ENCODE measurements around the gene ADAMTS6.
"Not testable (repeated sequence)": the region's sequence is repeated elsewhere in the genome, so short reads cannot be mapped to it uniquely, and the experiment has no call there.

The ADAMTS6 gene

DNA sequence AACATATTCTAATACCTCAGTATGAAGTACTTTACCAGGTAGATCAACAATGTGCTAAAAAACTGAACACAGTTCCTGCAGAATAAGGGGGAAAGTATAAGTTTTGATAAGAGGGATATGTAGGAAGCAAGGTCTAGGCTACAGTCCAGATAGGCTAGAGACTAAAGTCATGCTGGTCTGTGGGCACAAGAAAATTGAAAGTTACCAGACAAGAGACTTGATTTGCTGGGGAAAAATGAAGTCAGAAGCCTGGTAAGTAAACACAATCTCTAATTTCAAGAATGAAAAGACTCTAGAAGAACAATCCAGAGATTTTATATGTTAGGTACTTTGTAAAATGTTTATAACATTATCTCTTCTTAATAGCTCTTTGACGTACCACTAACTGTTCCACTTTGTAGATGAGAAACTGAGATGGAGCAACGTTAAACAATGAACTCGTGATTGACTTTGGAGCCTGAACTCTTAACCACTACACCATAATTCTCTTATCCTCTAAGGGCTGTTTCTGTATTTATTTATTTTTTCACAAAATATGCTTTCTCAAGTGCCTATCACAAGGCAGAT, 19.5 kb downstream of the ADAMTS6 start:
- no peak for FAIRE-seq

DNA sequence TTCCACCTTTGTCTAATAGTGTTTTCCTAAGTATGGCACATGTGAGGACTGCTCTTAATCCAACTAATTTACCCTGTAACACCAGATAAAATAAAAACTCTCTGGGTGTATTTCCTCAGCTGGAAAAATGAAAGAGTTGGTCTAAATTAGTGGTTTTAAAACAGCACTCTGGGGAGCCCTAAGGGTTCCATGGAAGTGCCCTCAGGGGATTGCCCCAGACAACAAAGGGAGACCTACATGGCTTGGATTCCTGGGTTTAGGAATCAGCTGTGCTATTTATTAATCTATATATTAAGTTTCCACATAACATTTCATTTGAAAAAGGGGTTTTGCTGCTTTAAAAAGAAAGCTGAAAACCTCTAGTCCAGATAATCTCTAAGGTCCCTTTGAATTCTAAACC, 20.2 kb downstream of the ADAMTS6 start:
- no peak for FAIRE-seq

DNA sequence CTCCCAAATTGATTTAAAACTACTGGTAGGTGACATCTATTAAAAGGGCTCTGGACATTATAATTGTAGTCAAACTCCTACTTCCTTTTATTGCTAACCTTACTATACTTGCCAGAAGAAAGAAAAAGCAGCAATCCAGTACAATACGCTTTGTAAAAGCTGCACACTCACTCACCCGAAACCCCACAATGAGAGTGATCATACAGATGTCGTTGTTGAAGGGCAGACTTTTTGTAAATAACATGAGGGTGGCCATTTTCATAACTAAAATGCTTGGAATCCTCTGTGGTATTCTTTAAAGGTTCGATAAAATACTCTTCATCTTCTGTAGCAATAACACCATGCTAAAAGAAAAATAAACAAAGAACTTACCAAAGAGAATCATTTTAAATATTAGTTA, 21.7 kb downstream of the ADAMTS6 start:
- no peak for FAIRE-seq

GRCh38 chr5:65455064-65455463, 26.7 kb downstream of the ADAMTS6 start:
- FAIRE-seq = no peak

- no peak for FAIRE-seq
Measured at GRCh38 chr5:65451436-65451835, 30.3 kb downstream of the ADAMTS6 start.

DNA sequence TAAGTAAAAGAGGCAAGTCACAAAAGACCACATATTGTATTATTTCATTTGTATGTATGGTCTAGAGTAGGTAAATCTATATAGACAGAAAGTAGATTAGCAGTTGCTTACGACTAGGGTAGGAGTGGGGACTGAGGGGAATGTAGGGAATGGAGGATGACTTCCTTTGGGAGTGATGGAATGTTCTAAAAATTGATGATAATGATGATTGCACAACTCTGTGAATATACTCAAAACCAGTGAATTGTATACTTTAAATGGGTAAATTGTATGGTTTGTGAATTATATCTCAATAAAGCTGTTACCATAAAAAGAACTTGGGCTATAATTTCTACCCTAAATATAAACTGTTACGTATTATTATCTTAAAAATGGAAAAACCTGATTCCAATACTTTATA, 35.0 kb downstream of the ADAMTS6 start:
- FAIRE-seq = no peak

DNA sequence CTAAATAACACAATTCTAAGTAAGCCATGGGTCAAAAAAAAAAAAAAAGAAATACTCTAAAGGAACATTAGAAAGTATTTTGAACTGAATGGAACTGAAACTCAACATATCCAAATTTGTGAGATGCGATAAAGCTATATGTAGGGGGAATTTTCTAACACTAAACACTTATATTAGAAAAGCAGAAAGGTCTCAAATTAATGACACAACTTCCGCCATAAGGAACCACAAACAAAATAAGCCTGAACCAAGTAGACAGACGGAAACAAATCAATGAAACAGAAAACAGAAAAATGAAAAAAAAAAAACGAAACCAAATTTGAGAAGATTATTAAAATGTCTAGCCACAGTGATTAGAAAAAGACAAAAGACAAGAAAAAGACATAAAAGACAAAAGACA, 39.9 kb downstream of the ADAMTS6 start:
- FAIRE-seq = no peak

GRCh38 chr5:65440456-65440855, 41.3 kb downstream of the ADAMTS6 start:
- no peak for FAIRE-seq

GRCh38 chr5:65434122-65434521, 47.6 kb downstream of the ADAMTS6 start:
- no peak for FAIRE-seq

DNA sequence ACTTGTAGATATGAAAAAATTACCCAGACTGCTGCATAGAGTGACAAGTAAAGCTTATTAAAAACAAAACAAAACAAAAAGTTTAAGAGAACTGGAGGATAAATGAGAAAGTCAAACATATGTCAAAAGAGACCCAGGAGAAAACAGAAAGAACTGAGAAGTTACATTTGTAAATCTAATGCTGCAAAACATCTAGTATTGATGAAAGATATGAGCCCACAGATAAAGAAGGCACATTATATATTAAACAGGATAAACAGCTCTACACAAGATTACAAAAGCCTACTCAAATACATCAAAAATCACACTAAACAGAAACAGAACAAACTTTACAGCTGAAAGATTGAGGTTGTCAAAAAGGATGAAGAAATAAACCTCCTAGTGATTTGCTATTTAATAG, 55.1 kb downstream of the ADAMTS6 start:
- FAIRE-seq = no peak

GRCh38 chr5:65423623-65424022, 58.1 kb downstream of the ADAMTS6 start:
- FAIRE-seq = no peak

- no peak for FAIRE-seq
Measured at GRCh38 chr5:65418661-65419060, 63.1 kb downstream of the ADAMTS6 start.

- FAIRE-seq = no peak
Measured at GRCh38 chr5:65413822-65414221, 67.9 kb downstream of the ADAMTS6 start.

- no peak for FAIRE-seq
Measured at GRCh38 chr5:65412842-65413241, 68.9 kb downstream of the ADAMTS6 start.

- FAIRE-seq = no peak
Measured at GRCh38 chr5:65411356-65411755, 70.4 kb downstream of the ADAMTS6 start.

- no peak for FAIRE-seq
Measured at GRCh38 chr5:65395526-65396155, 86.1 kb downstream of the ADAMTS6 start.

- FAIRE-seq = no peak
Measured at GRCh38 chr5:65394087-65394486, 87.6 kb downstream of the ADAMTS6 start.

- no peak for FAIRE-seq
Measured at GRCh38 chr5:65391591-65391990, 90.1 kb downstream of the ADAMTS6 start.

GRCh38 chr5:65390208-65390607, 91.5 kb downstream of the ADAMTS6 start:
- no peak for FAIRE-seq

- FAIRE-seq = no peak
Measured at GRCh38 chr5:65383859-65384258, 97.9 kb downstream of the ADAMTS6 start.

GRCh38 chr5:65382582-65382981, 99.1 kb downstream of the ADAMTS6 start:
- no peak for FAIRE-seq

GRCh38 chr5:65370505-65370904, 111.2 kb downstream of the ADAMTS6 start:
- FAIRE-seq = not testable (repeated sequence)

GRCh38 chr5:65366655-65367054, 115.1 kb downstream of the ADAMTS6 start:
- no peak for FAIRE-seq

GRCh38 chr5:65364907-65365306, 116.8 kb downstream of the ADAMTS6 start:
- FAIRE-seq = no peak

- FAIRE-seq = no peak
Measured at GRCh38 chr5:65363499-65363898, 118.2 kb downstream of the ADAMTS6 start.

Measured in colon (tissue), 2 donors.